ENCODE measurements around the gene HMCN2. TPM values are rescaled to one million over a fixed set of nuclear protein-coding genes. Genes with fewer than 3 reads are reported as not detected.

Gene HMCN2
- polyA plus RNA-seq, 2 of the 4 experiments (the other 2 are of a cell fraction) = 0.01 TPM; not detected in 1

DNA sequence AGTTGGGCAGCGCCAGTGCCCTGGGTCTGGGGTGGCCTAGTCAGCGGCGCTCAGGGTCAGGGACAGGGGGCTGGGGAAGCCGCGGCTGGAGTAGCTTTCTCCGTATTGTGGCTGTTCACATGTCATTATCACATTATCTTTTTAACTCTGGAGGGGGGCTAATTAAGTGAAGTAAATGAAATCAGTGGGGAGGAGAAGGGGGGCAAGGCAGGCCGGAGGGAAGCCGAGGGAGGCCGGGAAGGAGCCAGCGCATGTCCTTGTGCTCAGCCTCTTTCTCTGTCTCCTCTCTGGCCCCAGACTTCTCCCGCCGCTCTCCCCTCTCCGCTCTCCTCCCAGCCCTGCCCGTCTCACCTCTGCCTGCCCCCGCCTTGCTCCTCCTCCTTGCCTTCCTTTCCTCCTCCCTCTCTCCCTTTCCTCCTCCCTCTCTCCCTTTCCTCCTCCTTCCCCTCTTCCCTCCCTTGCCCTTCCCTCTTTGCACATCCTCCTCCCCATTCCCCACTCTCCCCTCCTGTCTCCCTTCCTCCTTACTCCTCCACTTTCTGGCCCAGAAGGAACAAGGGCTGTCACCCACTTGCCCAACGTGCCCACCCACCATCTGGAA is 217.9 kb downstream of the HMCN2 start:
- DNase-seq (ENCODE audit: low read depth in 1 of 2, low spot score in 1 of 2) = no peak
- H3K4me2 ChIP-seq = no peak overlapping the region
- CTCF ChIA-PET = interaction anchor here (2.0 kb wide), 1 partner anchor 22 kb away, joined by 10 read pairs; no protein-coding TSS in a partner anchor
- H3K4me1 ChIP-seq = no peaks in the 10 kb centered on the region
- TF ChIP-seq, protein P1, sequence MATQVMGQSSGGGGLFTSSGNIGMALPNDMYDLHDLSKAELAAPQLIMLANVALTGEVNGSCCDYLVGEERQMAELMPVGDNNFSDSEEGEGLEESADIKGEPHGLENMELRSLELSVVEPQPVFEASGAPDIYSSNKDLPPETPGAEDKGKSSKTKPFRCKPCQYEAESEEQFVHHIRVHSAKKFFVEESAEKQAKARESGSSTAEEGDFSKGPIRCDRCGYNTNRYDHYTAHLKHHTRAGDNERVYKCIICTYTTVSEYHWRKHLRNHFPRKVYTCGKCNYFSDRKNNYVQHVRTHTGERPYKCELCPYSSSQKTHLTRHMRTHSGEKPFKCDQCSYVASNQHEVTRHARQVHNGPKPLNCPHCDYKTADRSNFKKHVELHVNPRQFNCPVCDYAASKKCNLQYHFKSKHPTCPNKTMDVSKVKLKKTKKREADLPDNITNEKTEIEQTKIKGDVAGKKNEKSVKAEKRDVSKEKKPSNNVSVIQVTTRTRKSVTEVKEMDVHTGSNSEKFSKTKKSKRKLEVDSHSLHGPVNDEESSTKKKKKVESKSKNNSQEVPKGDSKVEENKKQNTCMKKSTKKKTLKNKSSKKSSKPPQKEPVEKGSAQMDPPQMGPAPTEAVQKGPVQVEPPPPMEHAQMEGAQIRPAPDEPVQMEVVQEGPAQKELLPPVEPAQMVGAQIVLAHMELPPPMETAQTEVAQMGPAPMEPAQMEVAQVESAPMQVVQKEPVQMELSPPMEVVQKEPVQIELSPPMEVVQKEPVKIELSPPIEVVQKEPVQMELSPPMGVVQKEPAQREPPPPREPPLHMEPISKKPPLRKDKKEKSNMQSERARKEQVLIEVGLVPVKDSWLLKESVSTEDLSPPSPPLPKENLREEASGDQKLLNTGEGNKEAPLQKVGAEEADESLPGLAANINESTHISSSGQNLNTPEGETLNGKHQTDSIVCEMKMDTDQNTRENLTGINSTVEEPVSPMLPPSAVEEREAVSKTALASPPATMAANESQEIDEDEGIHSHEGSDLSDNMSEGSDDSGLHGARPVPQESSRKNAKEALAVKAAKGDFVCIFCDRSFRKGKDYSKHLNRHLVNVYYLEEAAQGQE (IDR thresholded peaks at IDR 0.05) = no peak
- TF ChIP-seq, protein P2, sequence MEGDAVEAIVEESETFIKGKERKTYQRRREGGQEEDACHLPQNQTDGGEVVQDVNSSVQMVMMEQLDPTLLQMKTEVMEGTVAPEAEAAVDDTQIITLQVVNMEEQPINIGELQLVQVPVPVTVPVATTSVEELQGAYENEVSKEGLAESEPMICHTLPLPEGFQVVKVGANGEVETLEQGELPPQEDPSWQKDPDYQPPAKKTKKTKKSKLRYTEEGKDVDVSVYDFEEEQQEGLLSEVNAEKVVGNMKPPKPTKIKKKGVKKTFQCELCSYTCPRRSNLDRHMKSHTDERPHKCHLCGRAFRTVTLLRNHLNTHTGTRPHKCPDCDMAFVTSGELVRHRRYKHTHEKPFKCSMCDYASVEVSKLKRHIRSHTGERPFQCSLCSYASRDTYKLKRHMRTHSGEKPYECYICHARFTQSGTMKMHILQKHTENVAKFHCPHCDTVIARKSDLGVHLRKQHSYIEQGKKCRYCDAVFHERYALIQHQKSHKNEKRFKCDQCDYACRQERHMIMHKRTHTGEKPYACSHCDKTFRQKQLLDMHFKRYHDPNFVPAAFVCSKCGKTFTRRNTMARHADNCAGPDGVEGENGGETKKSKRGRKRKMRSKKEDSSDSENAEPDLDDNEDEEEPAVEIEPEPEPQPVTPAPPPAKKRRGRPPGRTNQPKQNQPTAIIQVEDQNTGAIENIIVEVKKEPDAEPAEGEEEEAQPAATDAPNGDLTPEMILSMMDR (IDR thresholded peaks at IDR 0.05) = no peak
- TF ChIP-seq, protein P3, sequence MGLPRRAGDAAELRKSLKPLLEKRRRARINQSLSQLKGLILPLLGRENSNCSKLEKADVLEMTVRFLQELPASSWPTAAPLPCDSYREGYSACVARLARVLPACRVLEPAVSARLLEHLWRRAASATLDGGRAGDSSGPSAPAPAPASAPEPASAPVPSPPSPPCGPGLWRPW (IDR thresholded peaks at IDR 0.05) = no peak
- TF ChIP-seq, protein P4, sequence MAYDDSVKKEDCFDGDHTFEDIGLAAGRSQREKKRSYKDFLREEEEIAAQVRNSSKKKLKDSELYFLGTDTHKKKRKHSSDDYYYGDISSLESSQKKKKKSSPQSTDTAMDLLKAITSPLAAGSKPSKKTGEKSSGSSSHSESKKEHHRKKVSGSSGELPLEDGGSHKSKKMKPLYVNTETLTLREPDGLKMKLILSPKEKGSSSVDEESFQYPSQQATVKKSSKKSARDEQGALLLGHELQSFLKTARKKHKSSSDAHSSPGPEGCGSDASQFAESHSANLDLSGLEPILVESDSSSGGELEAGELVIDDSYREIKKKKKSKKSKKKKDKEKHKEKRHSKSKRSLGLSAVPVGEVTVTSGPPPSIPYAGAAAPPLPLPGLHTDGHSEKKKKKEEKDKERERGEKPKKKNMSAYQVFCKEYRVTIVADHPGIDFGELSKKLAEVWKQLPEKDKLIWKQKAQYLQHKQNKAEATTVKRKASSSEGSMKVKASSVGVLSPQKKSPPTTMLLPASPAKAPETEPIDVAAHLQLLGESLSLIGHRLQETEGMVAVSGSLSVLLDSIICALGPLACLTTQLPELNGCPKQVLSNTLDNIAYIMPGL (CRISPR knock-in tag; IDR thresholded peaks at IDR 0.05; ENCODE audit: borderline replicate concordance) = no peak
- TF ChIP-seq, protein P5, sequence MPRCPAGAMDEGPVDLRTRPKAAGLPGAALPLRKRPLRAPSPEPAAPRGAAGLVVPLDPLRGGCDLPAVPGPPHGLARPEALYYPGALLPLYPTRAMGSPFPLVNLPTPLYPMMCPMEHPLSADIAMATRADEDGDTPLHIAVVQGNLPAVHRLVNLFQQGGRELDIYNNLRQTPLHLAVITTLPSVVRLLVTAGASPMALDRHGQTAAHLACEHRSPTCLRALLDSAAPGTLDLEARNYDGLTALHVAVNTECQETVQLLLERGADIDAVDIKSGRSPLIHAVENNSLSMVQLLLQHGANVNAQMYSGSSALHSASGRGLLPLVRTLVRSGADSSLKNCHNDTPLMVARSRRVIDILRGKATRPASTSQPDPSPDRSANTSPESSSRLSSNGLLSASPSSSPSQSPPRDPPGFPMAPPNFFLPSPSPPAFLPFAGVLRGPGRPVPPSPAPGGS (IDR thresholded peaks at IDR 0.05) = no peak
- TF ChIP-seq ZC3H11A (IDR thresholded peaks at IDR 0.05) (no peak), CHD4 (IDR thresholded peaks at IDR 0.05; ENCODE audit: borderline replicate concordance) (no peak), SMC3 (IDR thresholded peaks at IDR 0.05) (no peak)
- no peak for ATAC-seq
- POLR2A ChIA-PET = no interaction called here
- H3K27ac ChIP-seq = no peak overlapping the region
- no peak overlapping the region for H3K4me3 ChIP-seq
- H3K9me3 ChIP-seq = no peaks in the 10 kb centered on the region
- WGBS (ENCODE audit: missing lambda C conversion rate) = 77% methylated on average over 16 of the region's 16 CpGs
- FAIRE-seq = no peak

Small RNA genes lying within 50 kb of the gene (small RNA-seq; reads per million reads assigned to genes)
- 0 reads per million in 6 experiments for gene RN7SL665P

Other genes starting within 250 kb of the HMCN2 start
- gene FNBP1, start 222.6 kb upstream of the HMCN2 start, polyA plus RNA-seq (2011; rRNA removed) = 15.6 and 17.9 TPM in 2 replicates
- gene FNBP1, start 222.6 kb upstream of the HMCN2 start, polyA plus RNA-seq (2017; fragmentation: RNase III; extraction: RNeasy Plus Mini Kit Qiagen cat#74134 plus additional on column Dnase treatment) = 10.3 to 11.4 TPM (median 10.6 TPM) in 3 replicates
- gene GPR107, start 211.9 kb upstream of the HMCN2 start, polyA plus RNA-seq (2011; rRNA removed) = 45.1 and 62.4 TPM in 2 replicates
- 28.1 to 30.1 TPM (median 28.2 TPM) in 3 replicates for gene GPR107, start 211.9 kb upstream of the HMCN2 start, polyA plus RNA-seq (2017; fragmentation: RNase III; extraction: RNeasy Plus Mini Kit Qiagen cat#74134 plus additional on column Dnase treatment)
- 19.1 and 21.9 TPM in 2 replicates for gene NCS1, start 93.4 kb upstream of the HMCN2 start, polyA plus RNA-seq (2011; rRNA removed)
- 16.5 to 17.9 TPM (median 17.3 TPM) in 3 replicates for gene NCS1, start 93.4 kb upstream of the HMCN2 start, polyA plus RNA-seq (2017; fragmentation: RNase III; extraction: RNeasy Plus Mini Kit Qiagen cat#74134 plus additional on column Dnase treatment)
- 32.5 and 36.9 TPM in 2 replicates for gene ASS1, start 179.2 kb downstream of the HMCN2 start, polyA plus RNA-seq (2011; rRNA removed)
- 11.3 to 12.9 TPM (median 11.8 TPM) in 3 replicates for gene ASS1, start 179.2 kb downstream of the HMCN2 start, polyA plus RNA-seq (2017; fragmentation: RNase III; extraction: RNeasy Plus Mini Kit Qiagen cat#74134 plus additional on column Dnase treatment)